Hindlimb muscle (tissue), 1 donor: Measurements from ENCODE around the gene VAMP5. TPM values are rescaled to one million over a fixed set of nuclear protein-coding genes. Genes with fewer than 3 reads are reported as not detected.
"Not testable (repeated sequence)": the region's sequence is repeated elsewhere in the genome, so short reads cannot be mapped to it uniquely, and the experiment has no call there.

Source experiments
- DNase-seq: peaks from one replicate; pipeline ENCODE4 v3.0.0-alpha.2; 2013
- polyA plus RNA-seq: library from polyadenylated mRNA; unstranded; fragments of 120-200 nt; gene quantifications from one replicate; pipeline ENCODE4 v1.2.1, GENCODE V29; 2013; ENCODE audit not compliant: insufficient read length

Gene VAMP5
- polyA plus RNA-seq, 1 donor, result 54.7 TPM

- DNase-seq, result no peak
These were observed 888 bp downstream of the VAMP5 start for GRCh38 chr2:85584857-85585780.

- DNase-seq, result no peak
These were observed 1.5 kb downstream of the VAMP5 start for GRCh38 chr2:85585781-85586105.

GRCh38 chr2:85588236-85588635, 4.0 kb downstream of the VAMP5 start:
- DNase-seq, result no peak

GRCh38 chr2:85588645-85589044, 4.4 kb downstream of the VAMP5 start:
- no peak for DNase-seq

GRCh38 chr2:85589181-85589580, 5.0 kb downstream of the VAMP5 start:
- DNase-seq, result no peak

GRCh38 chr2:85589982-85590791, 6.0 kb downstream of the VAMP5 start:
- DNase-seq, result no peak

GRCh38 chr2:85590950-85591349, 6.7 kb downstream of the VAMP5 start:
- no peak for DNase-seq

- no peak for DNase-seq
These were observed 7.3 kb downstream of the VAMP5 start for GRCh38 chr2:85591563-85591962.

- not testable (repeated sequence) for DNase-seq
These were observed 8.1 kb downstream of the VAMP5 start for GRCh38 chr2:85592299-85592698.

- no peak for DNase-seq
These were observed 8.8 kb downstream of the VAMP5 start for GRCh38 chr2:85593023-85593422.

- DNase-seq, result no peak
These were observed 10.6 kb downstream of the VAMP5 start for GRCh38 chr2:85594715-85595300.

- DNase-seq, result peak; percentile 98
These were observed 11.2 kb downstream of the VAMP5 start, which contains the start of gene RNF181 for GRCh38 chr2:85595301-85596025. Gene RNF181 (plus strand): TSS chr2:85595745. CDS start chr2:85595764, 19 bp downstream.

GRCh38 chr2:85596026-85596333, 11.7 kb downstream of the VAMP5 start:
- DNase-seq, result no peak

- no peak for DNase-seq
These were observed 12.4 kb downstream of the VAMP5 start for GRCh38 chr2:85596486-85597143.

GRCh38 chr2:85597241-85597640, 13.0 kb downstream of the VAMP5 start:
- no peak for DNase-seq

GRCh38 chr2:85598594-85599340, 14.5 kb downstream of the VAMP5 start:
- no peak for DNase-seq

- DNase-seq, result no peak
These were observed 15.4 kb downstream of the VAMP5 start for GRCh38 chr2:85599468-85600234.

- DNase-seq, result no peak
These were observed 16.0 kb downstream of the VAMP5 start for GRCh38 chr2:85600235-85600575.

- DNase-seq, result no peak
These were observed 16.9 kb downstream of the VAMP5 start for GRCh38 chr2:85600951-85601770.
